ENCODE data around the gene ZMAT3.

The ZMAT3 gene

GRCh38 chr3:179021119-179021903 is 50.3 kb downstream of the ZMAT3 start:
- no peak overlapping the region for H3K4me3 ChIP-seq (IDR thresholded peaks at IDR 0.05; ENCODE audit: insufficient read depth, low read depth, low read length)
- no peak overlapping the region for H3K27ac ChIP-seq
- TF ChIP-seq CTCF (conservative IDR thresholded peaks at IDR 0.05; ENCODE audit: low read depth, low read length): no peak
- H3K79me2 ChIP-seq (ENCODE audit: insufficient read depth, low read depth): no peaks in the 10 kb centered on the region
- no peaks in the 10 kb centered on the region for H3K36me3 ChIP-seq (ENCODE audit: insufficient read depth)
- no peak overlapping the region for H3K4me2 ChIP-seq
- H3K27me3 ChIP-seq (ENCODE audit: insufficient read depth, low read depth): no peaks in the 10 kb centered on the region
- no peaks in the 10 kb centered on the region for H4K20me1 ChIP-seq (ENCODE audit: insufficient read depth)
- H3K9ac ChIP-seq: no peak overlapping the region
- peaks cover 24% of the 10 kb centered on the region for H3K4me1 ChIP-seq (ENCODE audit: low read depth, poor library complexity, severe bottlenecking)
- no peak overlapping the region for H2AFZ ChIP-seq (ENCODE audit: low read depth)

GRCh38 chr3:179020112-179020511 is 51.5 kb downstream of the ZMAT3 start:
- Histone ChIP-seq H3K79me2 (ENCODE audit: insufficient read depth, low read depth) (no peaks in the 10 kb centered on the region), H3K27ac (no peak overlapping the region), H3K4me2 (no peak overlapping the region), H3K9ac (no peak overlapping the region), H3K4me1 (ENCODE audit: low read depth, poor library complexity, severe bottlenecking) (peaks cover 36% of the 10 kb centered on the region), H4K20me1 (ENCODE audit: insufficient read depth) (no peaks in the 10 kb centered on the region), H2AFZ (ENCODE audit: low read depth) (no peak overlapping the region), H3K27me3 (ENCODE audit: insufficient read depth, low read depth) (no peaks in the 10 kb centered on the region), H3K36me3 (ENCODE audit: insufficient read depth) (no peaks in the 10 kb centered on the region), H3K4me3 (IDR thresholded peaks at IDR 0.05; ENCODE audit: insufficient read depth, low read depth, low read length) (no peak overlapping the region)
- no peak for TF ChIP-seq CTCF (conservative IDR thresholded peaks at IDR 0.05; ENCODE audit: low read depth, low read length)

GRCh38 chr3:179018808-179019207 is 52.8 kb downstream of the ZMAT3 start:
- Histone ChIP-seq H3K4me3 (IDR thresholded peaks at IDR 0.05; ENCODE audit: insufficient read depth, low read depth, low read length) (no peak overlapping the region), H3K4me2 (no peak overlapping the region), H3K36me3 (ENCODE audit: insufficient read depth) (no peaks in the 10 kb centered on the region), H3K79me2 (ENCODE audit: insufficient read depth, low read depth) (no peaks in the 10 kb centered on the region), H3K4me1 (ENCODE audit: low read depth, poor library complexity, severe bottlenecking) (peaks cover 38% of the 10 kb centered on the region), H4K20me1 (ENCODE audit: insufficient read depth) (no peaks in the 10 kb centered on the region), H3K27ac (no peak overlapping the region), H3K9ac (no peak overlapping the region), H2AFZ (ENCODE audit: low read depth) (no peak overlapping the region), H3K27me3 (ENCODE audit: insufficient read depth, low read depth) (no peaks in the 10 kb centered on the region)
- TF ChIP-seq CTCF (conservative IDR thresholded peaks at IDR 0.05; ENCODE audit: low read depth, low read length): no peak

- H2AFZ ChIP-seq (ENCODE audit: low read depth): no peak overlapping the region
- peaks cover 37% of the 10 kb centered on the region for H3K4me1 ChIP-seq (ENCODE audit: low read depth, poor library complexity, severe bottlenecking)
- H3K4me2 ChIP-seq: peak overlapping the region; percentile 67
- no peaks in the 10 kb centered on the region for H4K20me1 ChIP-seq (ENCODE audit: insufficient read depth)
- no peaks in the 10 kb centered on the region for H3K36me3 ChIP-seq (ENCODE audit: insufficient read depth)
- H3K9ac ChIP-seq: no peak overlapping the region; the same call in 1 of the 2 replicates
- no peak for TF ChIP-seq CTCF (conservative IDR thresholded peaks at IDR 0.05; ENCODE audit: low read depth, low read length)
- peak overlapping the region; percentile 16; the same call in 1 of the 2 replicates for H3K27ac ChIP-seq
- no peaks in the 10 kb centered on the region for H3K27me3 ChIP-seq (ENCODE audit: insufficient read depth, low read depth)
- H3K79me2 ChIP-seq (ENCODE audit: insufficient read depth, low read depth): no peaks in the 10 kb centered on the region
- no peak overlapping the region for H3K4me3 ChIP-seq (IDR thresholded peaks at IDR 0.05; ENCODE audit: insufficient read depth, low read depth, low read length)
Observed at GRCh38 chr3:179016979-179017670, 54.5 kb downstream of the ZMAT3 start.
